GM18868 (cell line): ENCODE results near the gene HS3ST6.
A peak's percentile ranks its signal among the peaks of the same experiment; 100 is the strongest.
"Not testable (repeated sequence)": the region's sequence is repeated elsewhere in the genome, so short reads cannot be mapped to it uniquely, and the experiment has no call there.

Source experiments
- ATAC-seq: cut with Tn5 transposase; IDR thresholded peaks from one replicate; pipeline ENCODE4 v1.9.1; 2021; ENCODE audit warnings: mild to moderate bottlenecking, moderate library complexity; ENCODE audit not compliant: unreplicated experiment

Gene HS3ST6

GRCh38 chr16:1947369-1947670 is 29.1 kb upstream of the HS3ST6 start:
- ATAC-seq, result no peak

GRCh38 chr16:1946495-1947368 is 28.5 kb upstream of the HS3ST6 start:
- no peak for ATAC-seq

GRCh38 chr16:1945559-1946391 is 27.6 kb upstream of the HS3ST6 start:
- ATAC-seq, result no peak

- ATAC-seq, result no peak
Measured at GRCh38 chr16:1944612-1945199, 26.5 kb upstream of the HS3ST6 start.

- peak; percentile 94 for ATAC-seq
Measured at GRCh38 chr16:1942810-1943726, 24.9 kb upstream of the HS3ST6 start, which contains the start of gene MSRB1. Gene MSRB1 (minus strand): TSS chr16:1943199. CDS start chr16:1943156, 43 bp downstream.

DNA sequence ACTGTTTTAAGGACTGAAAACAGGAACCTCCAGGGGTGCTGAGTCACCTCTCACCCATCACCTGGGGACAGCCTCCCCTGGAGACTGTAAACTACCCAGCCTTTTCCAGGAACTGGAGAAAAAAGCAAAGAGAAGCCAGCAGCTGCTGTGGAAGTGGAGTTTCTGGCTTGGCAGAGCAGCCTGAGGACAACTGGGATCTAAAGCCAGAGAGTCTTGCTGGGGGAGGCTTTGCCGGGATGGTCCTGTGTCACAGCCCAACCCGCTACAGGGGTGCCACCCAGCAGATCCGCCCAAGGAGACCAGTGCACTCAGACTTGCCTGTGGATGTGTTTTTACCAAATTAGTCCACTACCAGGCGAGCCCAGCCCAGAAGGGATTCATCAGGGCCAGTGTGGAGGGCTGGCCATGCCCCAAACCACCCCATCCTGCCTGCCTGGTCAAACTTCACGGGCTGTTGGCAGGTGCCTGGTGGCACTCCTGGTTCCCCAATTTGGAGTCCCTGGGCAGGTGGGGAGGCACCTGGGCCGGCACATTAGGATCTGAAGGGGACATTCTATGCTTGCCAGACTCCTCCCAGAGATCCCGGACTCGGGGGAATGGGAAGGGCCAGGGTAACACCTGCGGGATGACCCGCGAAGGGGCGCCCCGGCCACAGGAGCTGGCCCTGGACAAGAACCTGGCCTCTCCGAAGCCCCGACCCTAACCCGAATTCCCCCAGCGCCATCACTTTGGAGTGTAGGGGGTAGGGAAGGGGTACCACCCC is 24.0 kb upstream of the HS3ST6 start:
- no peak for ATAC-seq

GRCh38 chr16:1941162-1942046 is 23.2 kb upstream of the HS3ST6 start:
- ATAC-seq, result no peak

- ATAC-seq, result no peak
Measured at GRCh38 chr16:1940273-1941161, 22.3 kb upstream of the HS3ST6 start.

GRCh38 chr16:1939833-1940232 is 21.6 kb upstream of the HS3ST6 start:
- ATAC-seq, result not testable (repeated sequence)

DNA sequence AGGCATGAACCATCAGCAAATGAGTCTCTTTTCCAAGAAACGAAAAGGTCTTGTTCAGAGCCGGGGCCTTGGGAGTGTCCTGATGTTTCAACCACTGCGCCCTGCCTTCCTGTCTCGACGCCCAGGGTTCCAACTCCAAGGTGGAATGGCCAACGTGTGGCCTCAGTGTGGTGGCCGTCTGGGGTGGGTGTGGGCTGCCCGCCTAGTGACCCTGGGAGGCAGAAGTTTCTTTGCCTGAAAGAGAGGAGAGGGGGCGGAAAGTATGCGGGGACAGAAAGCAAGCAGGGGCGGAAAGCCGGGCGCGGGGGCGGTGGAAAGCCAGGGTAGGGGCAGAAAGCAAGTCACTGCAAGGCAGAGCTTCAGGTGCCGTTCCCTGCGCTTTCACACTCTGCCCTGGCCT is 20.7 kb upstream of the HS3ST6 start:
- ATAC-seq, result no peak

DNA sequence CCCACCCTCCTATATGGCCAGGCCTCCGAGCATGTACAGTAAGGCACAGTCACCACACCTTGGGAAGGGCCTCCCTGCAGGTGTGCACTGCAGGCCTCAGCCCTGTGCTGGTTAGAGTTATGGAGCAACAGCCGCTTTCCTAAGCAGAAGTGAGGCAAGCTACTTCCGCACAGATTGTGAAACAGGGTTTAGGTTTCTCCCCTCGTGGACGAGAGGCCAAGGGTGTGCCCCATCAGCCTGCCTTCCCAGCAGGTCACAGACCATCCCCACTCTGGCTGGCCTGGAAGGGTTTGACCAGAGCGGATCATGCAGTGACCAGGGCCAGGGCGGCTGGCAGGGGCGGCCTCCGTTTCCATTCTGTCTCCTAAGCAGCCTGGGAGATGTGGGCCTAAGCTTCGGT is 20.1 kb upstream of the HS3ST6 start:
- no peak for ATAC-seq

DNA sequence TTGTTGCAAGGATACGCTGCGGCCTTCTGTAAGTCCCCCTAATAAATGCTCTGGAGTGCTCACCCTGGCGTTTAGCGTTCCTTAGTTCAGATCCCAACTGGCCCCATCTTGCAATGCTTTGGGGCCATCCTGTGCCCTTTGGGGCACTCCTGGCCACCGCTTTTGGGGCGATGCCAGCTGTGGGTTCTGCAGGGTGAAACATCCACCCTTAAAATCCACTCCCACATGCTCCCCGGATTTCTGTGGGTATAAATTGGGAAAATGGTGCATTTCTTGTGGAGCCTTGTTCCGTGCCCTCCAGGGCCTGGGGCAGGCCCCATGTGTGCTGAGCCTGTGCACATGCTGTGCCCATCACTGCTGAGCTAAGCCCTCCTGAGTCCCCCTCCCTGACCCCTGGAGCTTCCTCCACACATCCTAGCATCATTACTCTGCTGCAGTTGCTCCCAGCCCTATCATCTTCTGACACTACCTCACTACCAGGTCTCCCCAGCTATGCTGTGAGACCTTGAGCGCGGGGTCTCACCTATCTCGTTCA is 18.8 kb upstream of the HS3ST6 start:
- no peak for ATAC-seq

- no peak for ATAC-seq
Measured at GRCh38 chr16:1933097-1933661, 15.0 kb upstream of the HS3ST6 start.

- no peak for ATAC-seq
Measured at GRCh38 chr16:1932050-1933028, 14.1 kb upstream of the HS3ST6 start.

DNA sequence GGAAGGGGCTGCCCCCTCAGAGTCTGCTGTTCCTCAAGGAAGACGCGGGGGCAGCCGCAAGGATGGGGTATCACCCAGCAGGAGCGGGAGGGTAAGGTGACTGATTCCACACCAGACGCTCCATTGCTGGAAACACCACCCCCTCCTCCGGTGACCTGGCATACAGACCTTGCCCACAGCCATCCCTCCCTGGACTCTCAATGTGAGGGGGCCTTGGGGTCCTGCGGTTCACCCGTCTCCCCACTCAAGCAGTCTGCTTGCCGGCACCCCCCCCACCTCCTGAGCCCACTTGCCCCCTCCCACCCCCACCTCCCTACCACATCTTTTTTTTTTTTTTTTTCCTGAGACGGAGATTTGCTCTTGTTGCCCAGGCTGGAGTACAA is 12.1 kb upstream of the HS3ST6 start:
- ATAC-seq, result no peak
